OCI-LY7 (cell line): ENCODE results near the gene TRAPPC10.

Experiments used
- CTCF ChIP-seq: fragments of 200-600 bp; sonication (generic); conservative IDR thresholded peaks from 2 replicates; pipeline ENCODE4 v1.5.1; 2014; ENCODE audit warnings: mild to moderate bottlenecking, antibody characterized with exemption, low read length, moderate library complexity, mixed read lengths
- EZH2phosphoT487 ChIP-seq: fragments of 200-600 bp; sonication (generic); IDR thresholded peaks from 2 replicates; pipeline ENCODE4 v1.6.1; 2018; ENCODE audit warnings: low read depth, borderline replicate concordance, mild to moderate bottlenecking, mixed run types, antibody characterized with exemption, low read length, moderate library complexity, mixed read lengths

GRCh38 chr21:43981151-43981870 is 30.8 kb upstream of the TRAPPC10 start:
- no peak for TF ChIP-seq CTCF
- no peak for TF ChIP-seq EZH2phosphoT487
